T-helper 1 cell treated with Interleukin-12 subunit alpha and Interleukin-12 subunit beta and Interleukin-4 antibody, amounts not matched to agents 30 μg/mL and 1 μg/mL, for 36 hours (primary cell): ENCODE measurements around the gene KCTD7.
"Not testable (repeated sequence)": the region's sequence is repeated elsewhere in the genome, so short reads cannot be mapped to it uniquely, and the experiment has no call there.

ENCODE experiments used
- H3K27ac Mint-ChIP-seq: one replicate; pipeline ENCODE4 v1.8.0; 2021; ENCODE audit warnings: mild to moderate bottlenecking, mixed read lengths
- H3K27me3 Mint-ChIP-seq: one replicate; pipeline ENCODE4 v1.8.0; 2021; ENCODE audit warnings: low read depth, mixed read lengths
- H3K36me3 Mint-ChIP-seq: one replicate; pipeline ENCODE4 v1.8.0; 2021; ENCODE audit warnings: low read depth, mixed read lengths
- H3K4me1 Mint-ChIP-seq: one replicate; pipeline ENCODE4 v1.8.0; 2021; ENCODE audit warnings: low read depth, mixed read lengths
- H3K4me3 Mint-ChIP-seq: one replicate; pipeline ENCODE4 v1.8.0; 2021; ENCODE audit warnings: mild to moderate bottlenecking, moderate library complexity, mixed read lengths
- H3K9me3 Mint-ChIP-seq: one replicate; pipeline ENCODE4 v1.8.0; 2021; ENCODE audit warnings: mixed read lengths

KCTD7 gene

GRCh38 chr7:66628361-66629221 lies at the start of gene KCTD7:
Gene KCTD7 (plus strand): TSS chr7:66628881. CDS start chr7:66629065, 184 bp downstream.
- H3K4me1 Mint-ChIP-seq = peaks cover 41% of the 10 kb centered on the region
- H3K9me3 Mint-ChIP-seq = no peaks in the 10 kb centered on the region
- no peaks in the 10 kb centered on the region for H3K27me3 Mint-ChIP-seq
- peak within 1 kb of the TSS; percentile 86 for H3K27ac Mint-ChIP-seq
- H3K36me3 Mint-ChIP-seq = peaks cover 18% of the 10 kb centered on the region
- H3K4me3 Mint-ChIP-seq = peak within 1 kb of the TSS; percentile 88

- H3K4me1 Mint-ChIP-seq = peaks cover 32% of the 10 kb centered on the region
- H3K36me3 Mint-ChIP-seq, H3K27ac Mint-ChIP-seq: not testable (repeated sequence)
Measured at GRCh38 chr7:66580380-66580779, 48.3 kb upstream of the KCTD7 start.

DNA sequence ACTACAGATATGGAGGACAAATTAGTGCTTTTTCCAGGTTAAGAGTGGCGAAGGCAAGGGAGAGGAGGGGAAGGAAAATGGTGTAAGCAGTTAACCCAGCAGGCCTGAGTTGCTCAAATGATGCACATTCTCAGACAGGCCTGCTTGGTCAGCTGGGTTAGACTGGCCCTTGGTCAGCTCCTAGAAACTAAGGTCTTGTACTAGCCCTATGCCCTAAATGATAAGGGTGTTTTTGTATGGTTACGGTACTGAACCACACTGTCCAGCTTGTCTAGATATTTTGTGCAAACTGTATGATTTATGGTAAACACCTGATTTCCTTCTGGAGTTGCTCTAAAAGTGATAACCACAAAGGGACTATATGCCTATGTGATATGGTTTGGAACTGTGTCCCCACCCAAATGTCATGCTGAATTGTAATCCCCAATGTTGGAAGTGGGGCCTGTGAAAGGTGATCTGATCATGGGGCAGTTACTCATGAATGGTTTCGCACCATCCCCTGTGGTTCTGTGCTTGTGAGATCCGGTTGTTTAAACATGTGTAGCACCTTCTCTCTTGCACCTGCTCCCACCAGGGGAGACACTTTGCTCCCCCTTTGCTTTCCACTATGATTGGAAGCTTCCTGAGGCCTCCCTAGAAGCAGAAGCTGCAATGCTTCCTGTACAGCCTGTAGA lies 45.7 kb upstream of the KCTD7 start:
- H3K4me3 Mint-ChIP-seq, H3K36me3 Mint-ChIP-seq, H3K27ac Mint-ChIP-seq, H3K27me3 Mint-ChIP-seq, H3K9me3 Mint-ChIP-seq: not testable (repeated sequence)
- H3K4me1 Mint-ChIP-seq = peaks cover 21% of the 10 kb centered on the region

More at GRCh38 chr7:66580380-66580779, 48.3 kb upstream of the KCTD7 start:
- H3K9me3 Mint-ChIP-seq, H3K4me3 Mint-ChIP-seq, H3K27me3 Mint-ChIP-seq: not testable (repeated sequence)

- Mint-ChIP-seq H3K4me3 (no peak overlapping the region), H3K4me1 (peaks cover 17% of the 10 kb centered on the region), H3K36me3 (peaks cover 9% of the 10 kb centered on the region), H3K27me3 (no peaks in the 10 kb centered on the region), H3K27ac (no peak overlapping the region), H3K9me3 (no peaks in the 10 kb centered on the region)
Measured at GRCh38 chr7:66583490-66584110, 45.1 kb upstream of the KCTD7 start.

GRCh38 chr7:66586181-66586580 lies 42.5 kb upstream of the KCTD7 start:
- Mint-ChIP-seq H3K4me3 (no peak overlapping the region), H3K36me3 (peaks cover 11% of the 10 kb centered on the region), H3K27ac (no peak overlapping the region), H3K9me3 (no peaks in the 10 kb centered on the region), H3K4me1 (peaks cover 20% of the 10 kb centered on the region), H3K27me3 (no peaks in the 10 kb centered on the region)

DNA sequence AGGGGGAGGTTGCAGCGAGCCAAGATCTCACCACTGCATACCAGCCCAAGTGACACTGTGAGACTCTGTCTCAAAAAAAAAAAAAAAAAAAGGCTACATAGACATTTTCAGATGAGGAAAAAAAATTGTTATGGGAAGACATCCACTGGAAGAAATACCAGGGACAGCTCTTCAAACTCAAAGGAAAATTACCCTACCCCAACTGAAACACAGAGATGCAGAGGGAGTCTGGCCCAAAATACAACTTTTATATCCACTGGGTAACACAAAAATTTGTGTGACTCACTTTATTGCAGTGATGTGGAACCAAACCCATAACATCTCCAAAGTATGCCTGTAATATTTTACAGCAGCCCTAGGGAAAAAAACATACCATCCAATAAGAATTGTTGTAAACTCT lies 40.5 kb upstream of the KCTD7 start:
- H3K4me1 Mint-ChIP-seq = peaks cover 34% of the 10 kb centered on the region
- H3K36me3 Mint-ChIP-seq, H3K27ac Mint-ChIP-seq, H3K9me3 Mint-ChIP-seq, H3K4me3 Mint-ChIP-seq, H3K27me3 Mint-ChIP-seq: not testable (repeated sequence)

DNA sequence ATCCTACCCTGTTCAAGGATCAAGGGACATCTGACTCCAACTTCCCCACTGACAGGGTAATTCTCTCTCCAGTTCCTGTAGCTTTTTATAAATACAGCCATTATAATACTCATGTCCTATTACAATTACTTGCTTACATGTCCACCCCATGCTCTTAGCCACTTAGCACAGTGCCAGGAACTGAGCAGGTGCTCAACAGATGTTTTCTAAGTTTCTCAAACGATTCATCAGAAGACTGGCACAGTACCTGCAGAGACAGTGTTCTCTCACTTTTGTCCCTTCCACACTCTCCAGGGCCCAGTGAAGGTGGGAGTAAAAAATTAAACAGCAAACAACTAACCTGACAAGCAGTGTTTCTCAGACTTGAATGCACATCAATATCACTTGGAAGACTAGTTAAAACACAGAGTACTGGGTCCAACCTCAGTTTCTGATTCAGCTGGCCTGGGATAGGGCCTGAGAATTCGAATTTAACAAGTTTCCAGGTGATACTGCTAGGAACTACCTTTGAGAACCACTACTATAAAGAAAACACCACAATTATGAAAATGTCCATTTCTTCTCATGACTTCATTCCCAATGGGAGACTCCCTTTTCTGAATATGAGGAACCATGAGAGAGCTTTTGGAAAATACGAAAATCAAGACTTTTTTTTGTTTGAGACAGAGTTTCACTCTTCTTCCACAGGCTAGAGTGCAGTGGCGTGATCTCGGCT lies 39.7 kb upstream of the KCTD7 start:
- not testable (repeated sequence) for H3K27me3 Mint-ChIP-seq, H3K27ac Mint-ChIP-seq, H3K36me3 Mint-ChIP-seq, H3K9me3 Mint-ChIP-seq, H3K4me3 Mint-ChIP-seq
- H3K4me1 Mint-ChIP-seq = peaks cover 30% of the 10 kb centered on the region

GRCh38 chr7:66590302-66591057 lies 38.2 kb upstream of the KCTD7 start:
- peaks cover 27% of the 10 kb centered on the region for H3K4me1 Mint-ChIP-seq
- not testable (repeated sequence) for H3K27me3 Mint-ChIP-seq, H3K36me3 Mint-ChIP-seq, H3K9me3 Mint-ChIP-seq
- H3K4me3 Mint-ChIP-seq = peak overlapping the region; percentile 94
- H3K27ac Mint-ChIP-seq = peak overlapping the region; percentile 2

- Mint-ChIP-seq H3K4me1 (peaks cover 27% of the 10 kb centered on the region), H3K27ac (peak overlapping the region; percentile 52), H3K4me3 (peak overlapping the region; percentile 94)
- not testable (repeated sequence) for H3K36me3 Mint-ChIP-seq, H3K9me3 Mint-ChIP-seq, H3K27me3 Mint-ChIP-seq
Measured at GRCh38 chr7:66591058-66591798, 37.5 kb upstream of the KCTD7 start.

DNA sequence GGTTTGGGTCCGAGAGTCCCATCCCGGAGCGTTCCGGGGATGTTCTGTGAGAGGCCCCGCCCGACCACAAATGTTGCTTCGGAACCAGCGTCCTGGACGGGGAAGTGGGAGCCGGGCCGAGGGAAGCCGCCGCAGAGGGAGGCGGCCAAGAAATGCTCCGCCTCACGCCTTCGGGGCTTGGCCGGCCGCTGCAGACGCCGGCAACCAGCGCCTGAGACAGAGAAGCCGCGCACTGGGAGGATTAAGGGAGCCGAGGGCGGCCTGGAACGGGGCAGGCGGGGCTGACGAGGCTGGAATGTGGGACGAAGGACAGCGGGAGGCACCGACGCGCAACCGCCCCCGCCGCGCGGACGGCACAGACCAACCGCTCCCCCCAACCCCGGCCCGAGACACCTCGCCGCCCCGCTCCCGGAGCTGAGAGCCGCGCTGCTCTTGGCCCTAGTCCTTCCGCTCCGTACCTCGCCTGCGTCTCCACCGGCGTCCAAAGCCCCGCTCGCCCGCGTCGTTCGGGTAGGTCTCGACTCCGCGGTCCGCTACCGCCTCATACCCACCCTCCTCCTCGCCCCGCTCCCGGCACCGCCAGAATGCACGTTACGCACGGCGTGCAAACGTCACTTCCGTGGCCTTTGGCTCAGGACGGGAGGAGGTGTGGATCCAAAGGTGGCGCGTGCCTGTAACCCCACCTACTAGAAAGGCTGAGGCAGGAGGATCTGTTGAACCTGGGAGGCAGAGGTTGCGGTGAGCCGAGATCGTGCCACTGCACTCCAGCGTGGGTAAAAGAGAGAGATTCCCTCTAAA lies 36.7 kb upstream of the KCTD7 start:
- Mint-ChIP-seq H3K27ac (peak overlapping the region; percentile 94), H3K9me3 (no peaks in the 10 kb centered on the region), H3K27me3 (no peaks in the 10 kb centered on the region), H3K4me1 (peaks cover 27% of the 10 kb centered on the region), H3K4me3 (peak overlapping the region; percentile 94), H3K36me3 (peaks cover 2% of the 10 kb centered on the region)

- peaks cover 27% of the 10 kb centered on the region for H3K4me1 Mint-ChIP-seq
- H3K27me3 Mint-ChIP-seq, H3K36me3 Mint-ChIP-seq, H3K9me3 Mint-ChIP-seq: not testable (repeated sequence)
- peak overlapping the region; percentile 94 for H3K4me3 Mint-ChIP-seq
- H3K27ac Mint-ChIP-seq = peak overlapping the region; percentile 94
Measured at GRCh38 chr7:66592597-66593146, 36.0 kb upstream of the KCTD7 start.

- not testable (repeated sequence) for H3K36me3 Mint-ChIP-seq, H3K9me3 Mint-ChIP-seq, H3K27ac Mint-ChIP-seq, H3K4me3 Mint-ChIP-seq, H3K27me3 Mint-ChIP-seq
- H3K4me1 Mint-ChIP-seq = peaks cover 24% of the 10 kb centered on the region
Measured at GRCh38 chr7:66594082-66594481, 34.6 kb upstream of the KCTD7 start.

DNA sequence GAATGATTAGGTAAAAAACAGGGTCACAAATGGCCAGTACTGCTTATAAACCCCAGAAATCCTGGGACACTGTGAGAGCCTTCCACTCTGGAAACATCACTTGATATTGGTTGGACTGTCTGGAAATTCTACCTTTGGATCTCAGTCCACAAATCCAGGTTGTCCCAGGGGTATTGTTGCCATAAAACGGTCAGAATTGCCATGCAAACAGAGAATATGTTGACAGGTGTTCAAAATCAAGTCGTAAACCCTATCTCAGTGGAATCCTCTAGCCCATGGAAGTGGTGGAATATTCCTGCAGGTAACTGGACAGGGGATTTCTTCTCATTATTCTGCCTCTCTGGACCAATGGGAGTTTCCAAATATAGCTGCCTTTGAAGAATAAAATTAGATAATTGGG lies 31.2 kb upstream of the KCTD7 start:
- Mint-ChIP-seq H3K4me3 (no peak overlapping the region), H3K27me3 (no peaks in the 10 kb centered on the region), H3K36me3 (no peaks in the 10 kb centered on the region), H3K9me3 (no peaks in the 10 kb centered on the region), H3K27ac (no peak overlapping the region), H3K4me1 (peaks cover 9% of the 10 kb centered on the region)
